ENCODE results near the gene TAOK3. TPM values are rescaled to one million over a fixed set of nuclear protein-coding genes. Genes with fewer than 3 reads are reported as not detected.

TAOK3 gene
- total RNA-seq, 1 donor from 2014 or later, result 59.5 TPM

Other genes with a start within 250 kb of the TAOK3 start
- gene PEBP1, start 236.8 kb downstream of the TAOK3 start, total RNA-seq, result 200 and 205 TPM in 2 replicates
- 23.3 and 25.5 TPM in 2 replicates for gene SUDS3, start 3.6 kb upstream of the TAOK3 start, total RNA-seq

Data from activated T-helper 1 cell treated with anti-CD3 and anti-CD28 coated beads, Interleukin-12 subunit alpha, Interleukin-12 subunit beta, Interleukin-2, Interleukin-4 antibody, amounts not matched to agents 30 ng/mL and 10 ng/mL and 1 ng/mL, durations not matched to agents 14 hours and 24 hours and 36 hours (primary cell).